CD14-positive monocyte (primary cell): ENCODE measurements around the gene TTPAL. TPM values are rescaled to one million over a fixed set of nuclear protein-coding genes. Genes with fewer than 3 reads are reported as not detected.

ENCODE experiments used
- DNase-seq, 3 donors: peaks; one replicate each; pipeline ENCODE4 v3.0.0-alpha.2; 2011 to 2022
- H2AFZ ChIP-seq: 2 replicates; pipeline ENCODE4 v1.6.0; 2012; ENCODE audit warnings: mild to moderate bottlenecking, low read depth, low read length, inconsistent platforms; ENCODE audit not compliant: insufficient read depth, poor library complexity, severe bottlenecking
- H3K27ac ChIP-seq, 2 donors: 1 replicate in 1 of 2; 2 replicates in 1 of 2; pipeline ENCODE4 v1.5.1; 2012 to 2013; ENCODE audit warnings: low read length in 2 of 2, control low read depth in 1 of 2, inconsistent platforms in 1 of 2, low read depth in 1 of 2, mild to moderate bottlenecking in 1 of 2
- H3K27me3 ChIP-seq, 2 donors: one replicate each; pipeline versions ENCODE4 v1.6.0 to v1.6.1; 2011 to 2013; ENCODE audit warnings: low read length in 2 of 2; ENCODE audit not compliant: control insufficient read depth in 2 of 2, insufficient read depth in 2 of 2
- H3K36me3 ChIP-seq, 2 donors: replicated peaks in 1 of 2; 1 replicate in 1 of 2; 2 replicates in 1 of 2; pipeline versions ENCODE4 v1.5.1 to v1.6.1; 2012 to 2013; ENCODE audit warnings: low read length in 2 of 2, control low read depth in 1 of 2, inconsistent platforms in 1 of 2, mild to moderate bottlenecking in 1 of 2; ENCODE audit not compliant: insufficient read depth in 2 of 2, control insufficient read depth in 1 of 2
- H3K4me1 ChIP-seq, 2 donors: 1 replicate in 1 of 2; 2 replicates in 1 of 2; pipeline versions ENCODE4 v1.5.1 to v1.6.1; 2012 to 2013; ENCODE audit warnings: low read length in 2 of 2, control low read depth in 1 of 2, inconsistent platforms in 1 of 2, mild to moderate bottlenecking in 1 of 2, moderate library complexity in 1 of 2; ENCODE audit not compliant: insufficient read depth in 2 of 2, control insufficient read depth in 1 of 2
- H3K4me2 ChIP-seq: replicated peaks from 2 replicates; pipeline ENCODE3; 2012; ENCODE audit warnings: low read length, moderate library complexity, mild to moderate bottlenecking; ENCODE audit not compliant: poor library complexity, severe bottlenecking; ENCODE audit errors: extremely low read depth
- H3K4me3 ChIP-seq, 3 experiments: fragments of 200-600 bp in 1 of 3; sonication (generic) in 1 of 3; replicated peaks in 1 of 3; 1 replicate in 2 of 3; 2 replicates in 1 of 3; pipeline ENCODE4 v1.5.1; 2011 to 2013; ENCODE audit warnings: low read length in 3 of 3, mild to moderate bottlenecking in 3 of 3, control low read depth in 2 of 3, low read depth in 2 of 3, inconsistent platforms in 1 of 3, moderate library complexity in 1 of 3
- H3K79me2 ChIP-seq: 2 replicates; pipeline ENCODE4 v1.6.0; 2012; ENCODE audit warnings: mild to moderate bottlenecking, control low read depth, inconsistent platforms, low read length, moderate library complexity; ENCODE audit not compliant: insufficient read depth
- H3K9ac ChIP-seq: 2 replicates; pipeline ENCODE4 v1.6.0; 2017; ENCODE audit warnings: low read length, mild to moderate bottlenecking; ENCODE audit not compliant: insufficient read depth, poor library complexity, severe bottlenecking
- H3K9me3 ChIP-seq, 2 donors: replicated peaks in 1 of 2; 1 replicate in 1 of 2; 2 replicates in 1 of 2; pipeline versions ENCODE4 v1.5.1 to v1.6.1; 2012 to 2013; ENCODE audit warnings: low read length in 2 of 2, control low read depth in 1 of 2; ENCODE audit not compliant: control insufficient read depth in 1 of 2, insufficient read depth in 1 of 2
- H4K20me1 ChIP-seq: 2 replicates; pipeline ENCODE4 v1.6.0; 2012; ENCODE audit warnings: mild to moderate bottlenecking, low read length, control low read depth, moderate library complexity; ENCODE audit not compliant: insufficient read depth
- H3K27ac Mint-ChIP-seq, 7 donors: one replicate each; pipeline ENCODE4 v1.8.0; 2020; ENCODE audit warnings: mild to moderate bottlenecking in 7 of 7, mixed read lengths in 7 of 7, moderate library complexity in 6 of 7, inconsistent platforms in 2 of 7
- H3K27me3 Mint-ChIP-seq, 3 donors: one replicate each; pipeline ENCODE4 v1.8.0; 2021 to 2022; ENCODE audit warnings: low read depth in 3 of 3, mild to moderate bottlenecking in 3 of 3, mixed read lengths in 3 of 3, moderate library complexity in 3 of 3, inconsistent platforms in 1 of 3
- H3K36me3 Mint-ChIP-seq, 2 donors: one replicate each; pipeline ENCODE4 v1.8.0; 2020; ENCODE audit warnings: mixed read lengths in 2 of 2, inconsistent platforms in 1 of 2, mild to moderate bottlenecking in 1 of 2
- H3K4me1 Mint-ChIP-seq: one replicate; pipeline ENCODE4 v1.8.0; 2020; ENCODE audit warnings: mild to moderate bottlenecking, mixed read lengths
- H3K4me3 Mint-ChIP-seq, 2 donors: one replicate each; pipeline ENCODE4 v1.8.0; 2020; ENCODE audit warnings: mild to moderate bottlenecking in 2 of 2, mixed read lengths in 2 of 2, moderate library complexity in 1 of 2
- H3K9me3 Mint-ChIP-seq, 7 donors: one replicate each; pipeline ENCODE4 v1.8.0; 2020 to 2022; ENCODE audit warnings: mixed read lengths in 7 of 7, mild to moderate bottlenecking in 6 of 7, moderate library complexity in 6 of 7, inconsistent platforms in 2 of 7
- WGBS: methylation state at CpG from one replicate; pipeline ENCODE4 v1.1.5; 2013; ENCODE audit warnings: missing lambda C conversion rate; ENCODE audit not compliant: insufficient coverage; 5-methylcytosine and 5-hydroxymethylcytosine counted together
- intact Hi-C, 2 donors: fragments of 100-400 bp; cut with micrococcal nuclease; formaldehyde crosslinking; loops; one replicate each; pipeline versions ENCODE4 v1.15.0 to v1.15.1; 2023
- polyA plus RNA-seq, 3 donors: library from polyadenylated mRNA; depleted of rRNA in 1 of 3; unstranded in 2 of 3; stranded (reverse) in 1 of 3; fragments of 300-500 nt in 2 of 3; fragments of >200 nt in 1 of 3; fragmentation: Illumina TruSeq in 2 of 3; gene quantifications; 1 replicate in 2 of 3; 2 replicates in 1 of 3; pipeline ENCODE4 v1.2.3, GENCODE V29; 2012 to 2021
- TF ChIP-seq, protein P1 (sequence below): fragments of 200-600 bp; IDR thresholded peaks from one replicate; pipeline ENCODE4 v1.8.0; 2022; ENCODE audit warnings: antibody characterized with exemption, mild to moderate bottlenecking

Gene TTPAL
- polyA plus RNA-seq, 3 donors: 1.5 to 4.9 (median 3.0) TPM

DNA sequence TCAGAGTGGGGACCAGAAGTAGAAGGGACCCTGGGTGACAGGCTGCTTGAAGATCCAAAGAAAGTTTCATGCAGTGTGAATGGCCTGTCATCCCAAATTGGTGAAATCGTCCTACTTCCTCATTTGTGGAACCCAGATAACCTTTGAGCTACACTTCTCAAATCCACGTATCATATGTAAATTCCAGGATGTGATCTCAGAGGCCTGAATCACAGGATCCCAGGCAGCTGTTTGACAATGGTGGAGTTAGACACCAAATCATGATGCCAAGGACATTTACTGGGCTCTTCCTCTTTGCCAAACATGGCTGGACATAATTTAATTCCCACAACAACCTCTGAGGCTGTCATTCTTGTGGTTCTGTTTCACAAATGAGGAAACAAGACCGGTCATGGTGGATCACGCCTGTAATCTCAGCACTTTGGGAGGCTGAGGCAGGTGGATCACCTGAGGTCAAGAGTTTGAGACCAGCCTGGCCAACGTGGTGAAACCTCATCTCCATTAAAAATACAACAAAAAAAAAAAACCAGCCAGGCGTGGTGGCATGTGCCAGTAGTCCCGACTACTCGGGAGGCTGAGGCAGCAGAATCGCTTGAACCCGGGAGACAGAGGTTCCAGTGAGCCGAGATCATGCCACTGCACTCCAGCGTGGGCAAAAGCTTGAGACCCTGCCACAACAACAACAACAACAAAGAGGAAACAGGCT, 39.9 kb upstream of the TTPAL start:
- H3K27ac Mint-ChIP-seq: peak overlapping the region in 5 of 7 donors; percentile 12 to 77 (median 59)

GRCh38 chr20:44436393-44436792, 39.3 kb upstream of the TTPAL start:
- Mint-ChIP-seq H3K27ac (peak overlapping the region in 4 of 7 donors; percentile 59 to 78 (median 76)), H3K27me3 (peaks cover 6 to 18% (median 12%) of the 10 kb centered on the region in 3 donors), H3K9me3 (peaks cover 0 to 1% (median 0%) of the 10 kb centered on the region in 7 donors), H3K4me3 (no peak overlapping the region), H3K4me1 (peaks cover 11% of the 10 kb centered on the region), H3K36me3 (no peaks in the 10 kb centered on the region)
- H3K36me3 ChIP-seq: no peaks in the 10 kb centered on the region
- H3K9me3 ChIP-seq: no peaks in the 10 kb centered on the region
- H3K4me1 ChIP-seq: no peaks in the 10 kb centered on the region
- no peaks in the 10 kb centered on the region for H3K27me3 ChIP-seq
- H3K9ac ChIP-seq: no peak overlapping the region
- TF ChIP-seq, protein P1, sequence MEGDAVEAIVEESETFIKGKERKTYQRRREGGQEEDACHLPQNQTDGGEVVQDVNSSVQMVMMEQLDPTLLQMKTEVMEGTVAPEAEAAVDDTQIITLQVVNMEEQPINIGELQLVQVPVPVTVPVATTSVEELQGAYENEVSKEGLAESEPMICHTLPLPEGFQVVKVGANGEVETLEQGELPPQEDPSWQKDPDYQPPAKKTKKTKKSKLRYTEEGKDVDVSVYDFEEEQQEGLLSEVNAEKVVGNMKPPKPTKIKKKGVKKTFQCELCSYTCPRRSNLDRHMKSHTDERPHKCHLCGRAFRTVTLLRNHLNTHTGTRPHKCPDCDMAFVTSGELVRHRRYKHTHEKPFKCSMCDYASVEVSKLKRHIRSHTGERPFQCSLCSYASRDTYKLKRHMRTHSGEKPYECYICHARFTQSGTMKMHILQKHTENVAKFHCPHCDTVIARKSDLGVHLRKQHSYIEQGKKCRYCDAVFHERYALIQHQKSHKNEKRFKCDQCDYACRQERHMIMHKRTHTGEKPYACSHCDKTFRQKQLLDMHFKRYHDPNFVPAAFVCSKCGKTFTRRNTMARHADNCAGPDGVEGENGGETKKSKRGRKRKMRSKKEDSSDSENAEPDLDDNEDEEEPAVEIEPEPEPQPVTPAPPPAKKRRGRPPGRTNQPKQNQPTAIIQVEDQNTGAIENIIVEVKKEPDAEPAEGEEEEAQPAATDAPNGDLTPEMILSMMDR: no peak
- H4K20me1 ChIP-seq: no peaks in the 10 kb centered on the region
- intact Hi-C loops: no loop called here
- WGBS: 91% methylated on average over 10 of the region's 12 CpGs
- no peak overlapping the region for H3K4me3 ChIP-seq
- H3K27ac ChIP-seq: no peak overlapping the region
- H3K4me2 ChIP-seq: no peak overlapping the region
- H3K79me2 ChIP-seq: no peaks in the 10 kb centered on the region
- no peak overlapping the region for H2AFZ ChIP-seq
- no peak for DNase-seq

More for the DNA sequence above, 39.9 kb upstream of the TTPAL start:
- Mint-ChIP-seq H3K4me1 (peaks cover 11% of the 10 kb centered on the region), H3K36me3 (no peaks in the 10 kb centered on the region), H3K9me3 (peaks cover 0 to 1% (median 0%) of the 10 kb centered on the region in 7 donors), H3K27me3 (peaks cover 6 to 18% (median 11%) of the 10 kb centered on the region in 3 donors), H3K4me3 (no peak overlapping the region)
- Histone ChIP-seq H2AFZ (no peak overlapping the region), H3K27ac (no peak overlapping the region), H3K36me3 (no peaks in the 10 kb centered on the region), H3K9me3 (no peaks in the 10 kb centered on the region), H3K4me3 (no peak overlapping the region), H4K20me1 (no peaks in the 10 kb centered on the region), H3K79me2 (no peaks in the 10 kb centered on the region), H3K9ac (no peak overlapping the region), H3K4me2 (no peak overlapping the region), H3K27me3 (no peaks in the 10 kb centered on the region), H3K4me1 (no peaks in the 10 kb centered on the region)
- DNase-seq: peak; percentile 58 to 90 (median 62)
- TF ChIP-seq, protein P1: no peak
- intact Hi-C loops: no loop called here
- 82% methylated on average over 9 of the region's 12 CpGs for WGBS
